AG04449 (cell line): ENCODE measurements around the gene RESP18.
A peak's percentile ranks its signal among the peaks of the same experiment; 100 is the strongest.

Experiments
- CTCF ChIA-PET: fragments of 350-600 bp; formaldehyde crosslinking; extraction: SDS; loops from one replicate; lab custom pipeline; 2021; ENCODE audit warnings: antibody characterized with exemption; lab: Yijun Ruan, JAX
- POLR2A ChIA-PET: fragments of 400-600, 350-600 bp; formaldehyde crosslinking; extraction: SDS; loops from one replicate; lab custom pipeline; 2020; ENCODE audit warnings: antibody characterized with exemption, inconsistent platforms; lab: Yijun Ruan, JAX
- DNase-seq: peaks from one replicate; pipeline ENCODE4 v3.0.0-alpha.2; 2010; ENCODE audit warnings: low read depth, low spot score
- H3K4me3 ChIP-seq: 2 replicates; pipeline ENCODE4 v1.5.1; 2011; ENCODE audit warnings: low read depth, mild to moderate bottlenecking, control low read depth, low read length
- TF ChIP-seq, protein P1 (sequence below): IDR thresholded peaks from one replicate; pipeline ENCODE4 v1.5.1; 2011; ENCODE audit warnings: mild to moderate bottlenecking, moderate library complexity, low read length, control low read depth, inconsistent platforms; ENCODE audit not compliant: insufficient read depth; ENCODE audit errors: missing control alignments

Gene RESP18

DNA sequence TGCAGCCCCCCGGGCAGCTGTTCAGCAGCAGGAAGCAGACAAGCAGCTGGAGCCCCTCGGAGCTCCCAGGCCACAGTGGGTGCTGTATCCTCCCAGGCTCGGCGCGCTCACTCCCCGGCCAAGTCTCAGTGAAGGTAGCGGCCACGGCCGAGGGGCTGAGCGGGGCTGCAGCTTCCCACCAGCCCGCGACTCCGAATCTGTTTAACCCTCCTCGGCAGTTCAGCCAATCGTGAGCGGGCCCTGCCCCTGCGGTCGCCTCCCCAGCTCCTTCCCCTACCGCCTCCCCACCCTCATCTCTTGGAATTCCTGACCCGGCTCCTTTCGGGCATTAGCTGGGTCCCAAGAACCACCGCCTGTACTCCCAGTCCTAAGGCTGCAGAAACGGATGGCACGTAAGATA lies at the start of gene RESP18:
TSS of gene RESP18 (minus strand) at position 203 of the 400 bp plus-strand sequence.
- ChIA-PET POLR2A (no interaction called here), CTCF (interaction anchor here (0.9 to 1.0 kb wide), 2 partner anchors 18 to 55 kb away, joined by 3 to 4 read pairs; no protein-coding TSS in a partner anchor)
- TF ChIP-seq, protein P1, sequence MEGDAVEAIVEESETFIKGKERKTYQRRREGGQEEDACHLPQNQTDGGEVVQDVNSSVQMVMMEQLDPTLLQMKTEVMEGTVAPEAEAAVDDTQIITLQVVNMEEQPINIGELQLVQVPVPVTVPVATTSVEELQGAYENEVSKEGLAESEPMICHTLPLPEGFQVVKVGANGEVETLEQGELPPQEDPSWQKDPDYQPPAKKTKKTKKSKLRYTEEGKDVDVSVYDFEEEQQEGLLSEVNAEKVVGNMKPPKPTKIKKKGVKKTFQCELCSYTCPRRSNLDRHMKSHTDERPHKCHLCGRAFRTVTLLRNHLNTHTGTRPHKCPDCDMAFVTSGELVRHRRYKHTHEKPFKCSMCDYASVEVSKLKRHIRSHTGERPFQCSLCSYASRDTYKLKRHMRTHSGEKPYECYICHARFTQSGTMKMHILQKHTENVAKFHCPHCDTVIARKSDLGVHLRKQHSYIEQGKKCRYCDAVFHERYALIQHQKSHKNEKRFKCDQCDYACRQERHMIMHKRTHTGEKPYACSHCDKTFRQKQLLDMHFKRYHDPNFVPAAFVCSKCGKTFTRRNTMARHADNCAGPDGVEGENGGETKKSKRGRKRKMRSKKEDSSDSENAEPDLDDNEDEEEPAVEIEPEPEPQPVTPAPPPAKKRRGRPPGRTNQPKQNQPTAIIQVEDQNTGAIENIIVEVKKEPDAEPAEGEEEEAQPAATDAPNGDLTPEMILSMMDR: no peak
- H3K4me3 ChIP-seq: no peak within 1 kb of the TSS
- no peak for DNase-seq

- ChIA-PET POLR2A (no interaction called here), CTCF (no interaction called here)
- H3K4me3 ChIP-seq: no peak overlapping the region
- TF ChIP-seq, protein P1: no peak
- DNase-seq: no peak
These were observed 48.9 kb upstream of the RESP18 start for GRCh38 chr2:219381448-219381847.

DNA sequence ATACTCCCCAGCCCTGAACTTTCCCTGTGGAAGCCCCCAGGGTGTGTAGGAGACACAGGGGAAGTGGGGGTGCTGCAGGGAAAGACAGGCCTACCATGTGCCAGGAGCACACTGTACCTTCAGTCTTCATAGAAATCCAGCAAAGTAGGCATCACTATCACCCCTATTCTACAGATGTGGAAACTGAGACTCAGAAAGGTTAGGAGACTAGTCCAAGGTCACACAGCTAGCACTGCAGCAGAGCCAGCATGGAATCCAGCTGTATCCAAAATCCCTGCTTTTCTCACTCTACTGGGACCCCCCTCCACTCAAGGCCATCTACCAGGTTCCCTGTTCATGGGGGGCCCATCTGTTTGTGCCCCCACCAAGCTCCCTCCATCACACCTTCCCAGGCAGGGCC lies 48.4 kb upstream of the RESP18 start:
- DNase-seq: no peak
- no peak overlapping the region for H3K4me3 ChIP-seq
- ChIA-PET CTCF (no interaction called here), POLR2A (no interaction called here)
- TF ChIP-seq, protein P1: no peak

DNA sequence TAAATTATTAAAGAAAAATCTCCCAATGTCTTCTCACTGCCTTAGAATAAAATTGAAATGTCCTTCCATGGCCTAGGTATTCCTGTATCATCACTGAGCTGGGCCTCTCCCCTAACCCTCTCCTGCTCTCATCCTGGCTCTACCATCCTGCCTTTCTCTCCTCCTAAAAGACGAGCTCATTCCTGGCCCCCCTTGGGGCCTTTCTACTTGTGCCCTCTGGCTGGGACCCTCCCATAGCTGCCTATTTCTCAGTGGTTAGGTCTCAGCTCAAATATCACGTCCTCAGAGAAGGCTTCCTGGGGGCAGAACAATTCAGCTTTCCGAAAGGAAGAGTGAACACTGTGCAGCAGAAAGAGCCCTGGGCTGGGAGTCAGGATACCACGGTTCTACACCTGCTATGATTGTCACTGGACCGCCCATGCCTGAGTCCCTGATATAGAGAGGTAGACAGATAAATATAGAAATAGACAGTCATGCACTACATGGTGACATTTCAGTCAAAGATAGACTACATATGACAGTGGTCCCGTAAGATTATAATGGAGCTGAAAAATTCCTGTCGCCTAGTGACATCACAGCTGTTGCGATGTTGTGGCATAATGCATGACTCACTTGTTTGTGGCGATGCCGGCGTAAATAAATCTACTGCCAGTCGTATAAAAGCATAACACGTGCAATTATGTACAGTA lies 45.8 kb upstream of the RESP18 start:
- no peak overlapping the region for H3K4me3 ChIP-seq
- ChIA-PET CTCF (interaction anchor here (1.0 to 1.8 kb wide), 2 partner anchors 10 to 83 kb away, joined by 3 to 5 read pairs; no protein-coding TSS in a partner anchor), POLR2A (interaction anchor here (1.2 kb wide), 1 partner anchor 9 kb away, joined by 4 read pairs; no protein-coding TSS in a partner anchor)
- no peak for DNase-seq
- TF ChIP-seq, protein P1: no peak

DNA sequence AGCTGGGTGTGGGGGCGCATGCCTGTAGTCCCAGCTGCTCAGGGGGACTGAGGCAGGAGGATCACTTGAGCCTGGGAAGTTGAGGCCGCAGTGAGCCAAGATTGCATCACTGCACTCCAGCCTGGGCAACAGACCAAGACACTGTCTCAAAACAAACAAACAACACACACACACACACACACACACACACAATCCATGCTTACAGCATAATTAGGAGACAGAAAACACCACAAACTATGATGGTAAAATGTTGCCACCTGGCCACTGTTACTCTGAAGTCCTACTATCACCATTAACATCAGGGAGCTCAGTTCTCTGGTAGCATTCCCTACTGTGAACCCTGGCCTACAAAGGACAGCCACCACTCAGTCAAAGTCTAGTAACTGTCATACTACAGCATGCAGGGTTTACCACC lies 36.9 kb upstream of the RESP18 start:
- no peak for DNase-seq
- ChIA-PET POLR2A (interaction anchor here (1.0 to 1.3 kb wide), 2 partner anchors 9 to 18 kb away, joined by 3 to 4 read pairs; partner anchors contain the start of gene DNPEP), CTCF (interaction anchor here (0.8 to 2.4 kb wide), 7 partner anchors 13 to 126 kb away, joined by 3 to 15 read pairs (median 5); partner anchors contain the start of gene DNPEP)
- H3K4me3 ChIP-seq: no peak overlapping the region
- TF ChIP-seq, protein P1: no peak

DNA sequence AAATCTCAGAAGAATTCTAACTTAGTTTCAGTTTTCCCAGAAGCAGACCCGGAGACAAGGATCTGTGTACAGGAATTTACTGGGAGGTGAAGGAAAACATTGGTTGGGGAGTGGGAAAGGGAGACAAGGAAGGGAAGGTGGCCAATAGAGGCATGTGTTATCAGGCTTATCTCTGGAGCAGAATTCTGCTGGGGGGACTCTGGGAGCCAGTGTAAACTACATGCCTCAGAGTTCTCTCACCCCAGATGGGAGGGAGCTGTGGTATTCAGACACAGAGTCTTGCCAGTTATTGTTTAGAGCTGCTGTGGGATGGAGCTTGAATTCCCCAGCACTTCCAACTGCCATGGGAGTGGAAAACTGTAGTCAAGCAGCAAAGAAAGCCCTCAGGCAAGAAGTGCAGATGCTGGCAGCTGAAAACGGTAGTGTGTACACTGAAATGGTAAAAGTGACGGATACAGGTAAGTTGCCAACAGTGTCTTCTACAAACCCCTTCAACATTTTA lies 36.2 kb upstream of the RESP18 start:
- ChIA-PET POLR2A (interaction anchor here (1.0 to 1.3 kb wide), 2 partner anchors 10 to 19 kb away, joined by 3 to 4 read pairs; partner anchors contain the start of gene DNPEP), CTCF (interaction anchor here (0.8 to 2.4 kb wide), 8 partner anchors 12 to 161 kb away, joined by 3 to 15 read pairs (median 5); partner anchors contain the start of gene DNPEP)
- DNase-seq: peak; percentile 77
- TF ChIP-seq, protein P1: no peak
- peak overlapping the region; percentile 36 for H3K4me3 ChIP-seq
